OCI-LY7 (cell line): ENCODE results near the gene MYLK. TPM values are rescaled to one million over a fixed set of nuclear protein-coding genes. Genes with fewer than 3 reads are reported as not detected.

ENCODE experiments used
- BruUV-seq: library from RNA; stranded (reverse); fragments of 400-500 nt; replicated peaks from 2 replicates; lab custom pipeline; 2021; lab: Mats Ljungman, UMichigan
- CTCF ChIA-PET: fragments of 300-600 bp; sonication (Branson Sonifier 250); formaldehyde crosslinking; loops from one replicate; lab custom pipeline; 2022; ENCODE audit warnings: antibody characterized with exemption; ENCODE audit not compliant: unreplicated experiment; lab: Charles Lee
- POLR2A ChIA-PET: fragments of 300-600 bp; sonication (Branson Sonifier 250); formaldehyde crosslinking; loops from one replicate; lab custom pipeline; 2022; ENCODE audit warnings: antibody characterized with exemption; lab: Charles Lee
- DNase-seq: peaks from one replicate; pipeline ENCODE4 v3.0.0-alpha.2; 2015; ENCODE audit warnings: low spot score
- H2AFZ ChIP-seq: fragments of 200-600 bp; sonication (generic), shearing (Covaris generic); 2 replicates; pipeline ENCODE4 v1.6.1; 2014; ENCODE audit warnings: mild to moderate bottlenecking, antibody characterized with exemption, low read length, moderate library complexity
- H3K27ac ChIP-seq: fragments of 200-600 bp; sonication (generic); 2 replicates; pipeline ENCODE4 v1.5.1; 2014; ENCODE audit warnings: mixed run types, low read depth, mild to moderate bottlenecking, moderate library complexity, low read length, inconsistent platforms; ENCODE audit not compliant: poor library complexity, severe bottlenecking
- H3K36me3 ChIP-seq: fragments of 200-600 bp; sonication (generic); 2 replicates; pipeline ENCODE4 v1.6.1; 2014; ENCODE audit warnings: mild to moderate bottlenecking, antibody characterized with exemption, low read length, moderate library complexity, mixed read lengths; ENCODE audit not compliant: insufficient read depth
- H3K4me1 ChIP-seq: fragments of 200-600 bp; sonication (generic); 2 replicates; pipeline ENCODE4 v1.5.1; 2014; ENCODE audit warnings: mild to moderate bottlenecking, low read length; ENCODE audit not compliant: insufficient read depth, poor library complexity, severe bottlenecking
- H3K4me2 ChIP-seq: fragments of 200-600 bp; sonication (generic); 2 replicates; pipeline ENCODE4 v1.6.1; 2014; ENCODE audit warnings: mild to moderate bottlenecking, low read length
- H3K4me3 ChIP-seq: fragments of 200-600 bp; sonication (generic); 2 replicates; pipeline ENCODE4 v1.5.1; 2014; ENCODE audit warnings: mild to moderate bottlenecking, low read depth, low read length; ENCODE audit not compliant: poor library complexity, severe bottlenecking
- H3K79me2 ChIP-seq: fragments of 200-600 bp; sonication (generic); 2 replicates; pipeline ENCODE4 v1.6.1; 2016; ENCODE audit warnings: low read depth, mild to moderate bottlenecking, low read length, moderate library complexity, mixed read lengths; ENCODE audit not compliant: insufficient read depth
- H3K9me2 ChIP-seq: fragments of 200-600 bp; sonication (generic); 2 replicates; pipeline ENCODE4 v1.6.1; 2016; ENCODE audit warnings: mild to moderate bottlenecking, low read length, mixed read lengths; ENCODE audit not compliant: insufficient read depth
- H3K9me3 ChIP-seq: fragments of 200-600 bp; sonication (generic); 2 replicates; pipeline ENCODE4 v1.6.1; 2014; ENCODE audit warnings: mild to moderate bottlenecking, mixed run types, low read length, mixed read lengths
- H4K20me1 ChIP-seq: fragments of 200-600 bp; sonication (generic); 2 replicates; pipeline ENCODE4 v1.6.1; 2014; ENCODE audit warnings: mild to moderate bottlenecking, antibody characterized with exemption, low read length, moderate library complexity, mixed read lengths; ENCODE audit not compliant: insufficient read depth
- CTCF ChIP-seq: fragments of 200-600 bp; sonication (generic); conservative IDR thresholded peaks from 2 replicates; pipeline ENCODE4 v1.5.1; 2014; ENCODE audit warnings: mild to moderate bottlenecking, antibody characterized with exemption, low read length, moderate library complexity, mixed read lengths
- EZH2phosphoT487 ChIP-seq: fragments of 200-600 bp; sonication (generic); IDR thresholded peaks from 2 replicates; pipeline ENCODE4 v1.6.1; 2018; ENCODE audit warnings: low read depth, borderline replicate concordance, mild to moderate bottlenecking, mixed run types, antibody characterized with exemption, low read length, moderate library complexity, mixed read lengths
- intact Hi-C: fragments of 100-400 bp; cut with micrococcal nuclease; formaldehyde crosslinking; loops from one replicate; pipeline ENCODE4 v1.10.0; 2022; ENCODE audit not compliant: unreplicated experiment
- total RNA-seq, 2 experiments: library from RNA; depleted of rRNA in 1 of 2; stranded (reverse); fragments of >200 nt in 1 of 2; shearing (Covaris generic) in 1 of 2; gene quantifications; 2 replicates each; pipeline ENCODE4 v1.2.3, GENCODE V29; 2014 to 2022

Gene MYLK
- total RNA-seq, 2 experiments from 2014 or later = not detected

GRCh38 chr3:123773681-123774431 lies 110.3 kb downstream of the MYLK start:
- H3K27ac ChIP-seq = no peak overlapping the region
- no peak overlapping the region for H3K4me3 ChIP-seq
- H3K4me2 ChIP-seq = no peak overlapping the region
- no peaks in the 10 kb centered on the region for H3K36me3 ChIP-seq
- no peaks in the 10 kb centered on the region for H4K20me1 ChIP-seq
- DNase-seq = no peak
- TF ChIP-seq CTCF (no peak), EZH2phosphoT487 (no peak)
- no peaks in the 10 kb centered on the region for H3K79me2 ChIP-seq
- H3K9me3 ChIP-seq = no peaks in the 10 kb centered on the region
- no peak overlapping the region for H2AFZ ChIP-seq
- BruUV-seq = no TSS peak
- intact Hi-C loops = no loop called here
- POLR2A ChIA-PET = no interaction called here
- H3K9me2 ChIP-seq = no peaks in the 10 kb centered on the region
- no peaks in the 10 kb centered on the region for H3K4me1 ChIP-seq
- CTCF ChIA-PET = no interaction called here

DNA sequence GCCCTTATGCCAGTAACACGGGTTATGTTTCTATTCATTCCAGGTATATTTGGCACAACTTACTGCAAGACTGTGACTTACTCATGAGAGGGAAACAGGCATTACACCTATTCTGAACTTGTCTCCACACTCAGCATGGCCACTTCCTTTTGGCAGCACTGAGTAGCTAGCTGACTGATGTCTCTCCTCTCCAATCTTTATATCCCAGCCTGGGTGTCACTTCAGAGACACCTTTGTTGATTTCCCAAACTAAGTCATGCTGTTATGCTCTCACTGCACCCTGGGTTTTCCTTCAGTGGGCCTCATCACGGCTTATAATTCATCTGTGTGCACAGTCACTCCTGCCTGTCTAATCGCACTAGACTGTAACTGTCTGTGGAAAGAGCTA lies 114.8 kb downstream of the MYLK start:
- no peak for TF ChIP-seq CTCF
- no peak for TF ChIP-seq EZH2phosphoT487
- ChIA-PET POLR2A (no interaction called here), CTCF (no interaction called here)
- H2AFZ ChIP-seq = no peak overlapping the region
- H3K4me1 ChIP-seq = no peaks in the 10 kb centered on the region
- no peak overlapping the region for H3K4me2 ChIP-seq
- no peak for DNase-seq
- BruUV-seq = no TSS peak
- intact Hi-C loops = no loop called here
- no peaks in the 10 kb centered on the region for H4K20me1 ChIP-seq
- H3K36me3 ChIP-seq = no peaks in the 10 kb centered on the region
- no peaks in the 10 kb centered on the region for H3K79me2 ChIP-seq
- H3K9me2 ChIP-seq = no peaks in the 10 kb centered on the region
- H3K27ac ChIP-seq = no peak overlapping the region
- no peak overlapping the region for H3K4me3 ChIP-seq
- H3K9me3 ChIP-seq = no peaks in the 10 kb centered on the region
